LNCaP clone FGC (cell line): ENCODE results near the gene KDM6A.
"Not testable (repeated sequence)": the region's sequence is repeated elsewhere in the genome, so short reads cannot be mapped to it uniquely, and the experiment has no call there.

Source experiments
- DNase-seq: peaks from one replicate; pipeline ENCODE4 v3.0.0-alpha.2; 2011; ENCODE audit warnings: low read depth
- H3K4me3 ChIP-seq: 2 replicates; pipeline ENCODE4 v1.5.1; 2011; ENCODE audit warnings: mild to moderate bottlenecking, low read depth, low read length, control low read depth
- TF ChIP-seq, protein P1 (sequence below): IDR thresholded peaks from 2 replicates; pipeline ENCODE4 v1.5.1; 2012; ENCODE audit warnings: mild to moderate bottlenecking; ENCODE audit not compliant: control insufficient read depth, insufficient read depth; ENCODE audit errors: extremely low read depth

The KDM6A gene

DNA sequence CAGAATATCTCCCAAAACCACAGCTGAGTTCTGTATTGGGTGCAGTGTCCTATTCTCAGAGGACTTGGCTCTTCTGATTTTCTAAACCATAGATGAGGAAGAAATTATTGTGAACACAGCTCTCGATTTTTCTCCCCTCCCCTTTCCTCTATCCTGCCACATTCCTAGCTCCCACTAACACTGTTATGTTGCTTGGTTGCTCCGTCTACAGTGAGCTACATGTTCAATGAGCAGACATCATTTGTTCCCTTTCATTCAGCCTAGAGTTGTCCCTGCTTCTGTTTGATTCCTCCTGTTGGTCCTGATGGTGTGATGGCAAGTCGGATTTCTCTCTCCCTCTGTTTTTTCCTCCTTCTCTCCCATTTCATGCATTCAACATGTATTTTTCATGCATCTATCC lies 261.8 kb downstream of the KDM6A start:
- TF ChIP-seq, protein P1, sequence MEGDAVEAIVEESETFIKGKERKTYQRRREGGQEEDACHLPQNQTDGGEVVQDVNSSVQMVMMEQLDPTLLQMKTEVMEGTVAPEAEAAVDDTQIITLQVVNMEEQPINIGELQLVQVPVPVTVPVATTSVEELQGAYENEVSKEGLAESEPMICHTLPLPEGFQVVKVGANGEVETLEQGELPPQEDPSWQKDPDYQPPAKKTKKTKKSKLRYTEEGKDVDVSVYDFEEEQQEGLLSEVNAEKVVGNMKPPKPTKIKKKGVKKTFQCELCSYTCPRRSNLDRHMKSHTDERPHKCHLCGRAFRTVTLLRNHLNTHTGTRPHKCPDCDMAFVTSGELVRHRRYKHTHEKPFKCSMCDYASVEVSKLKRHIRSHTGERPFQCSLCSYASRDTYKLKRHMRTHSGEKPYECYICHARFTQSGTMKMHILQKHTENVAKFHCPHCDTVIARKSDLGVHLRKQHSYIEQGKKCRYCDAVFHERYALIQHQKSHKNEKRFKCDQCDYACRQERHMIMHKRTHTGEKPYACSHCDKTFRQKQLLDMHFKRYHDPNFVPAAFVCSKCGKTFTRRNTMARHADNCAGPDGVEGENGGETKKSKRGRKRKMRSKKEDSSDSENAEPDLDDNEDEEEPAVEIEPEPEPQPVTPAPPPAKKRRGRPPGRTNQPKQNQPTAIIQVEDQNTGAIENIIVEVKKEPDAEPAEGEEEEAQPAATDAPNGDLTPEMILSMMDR: no peak
- DNase-seq: no peak
- H3K4me3 ChIP-seq: no peak overlapping the region

DNA sequence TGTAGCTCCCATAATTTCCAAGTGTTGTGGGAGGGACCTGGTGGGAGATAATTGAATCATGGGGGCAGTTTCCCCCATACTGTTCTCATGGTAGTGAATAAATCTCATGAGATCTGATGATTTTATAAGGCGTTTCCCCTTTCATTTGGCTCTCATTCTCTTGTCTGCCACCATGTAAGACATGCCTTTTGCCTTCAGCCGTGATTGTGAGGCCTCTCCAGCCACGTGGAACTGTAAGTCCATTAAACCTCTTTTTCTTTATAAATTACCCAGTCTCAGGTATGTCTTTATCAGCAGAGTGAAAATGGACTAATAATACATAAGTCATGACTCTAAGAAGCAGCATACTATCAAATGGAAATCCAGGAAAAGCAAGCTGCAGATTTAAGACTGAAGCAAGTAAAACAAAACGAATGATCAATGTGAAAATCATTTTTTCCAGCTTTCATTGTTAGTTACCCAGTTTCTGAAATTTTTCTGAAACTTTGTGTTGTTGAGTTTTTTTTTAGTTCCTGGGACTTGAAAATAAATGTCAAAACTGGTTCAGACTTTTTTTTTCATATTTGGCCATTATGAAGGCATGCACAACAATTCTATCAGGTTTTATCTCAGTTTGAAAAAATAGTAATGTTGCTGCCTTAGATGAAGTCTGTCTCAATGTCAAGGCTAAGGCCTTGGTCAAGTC lies 262.5 kb downstream of the KDM6A start:
- not testable (repeated sequence) for DNase-seq, H3K4me3 ChIP-seq

DNA sequence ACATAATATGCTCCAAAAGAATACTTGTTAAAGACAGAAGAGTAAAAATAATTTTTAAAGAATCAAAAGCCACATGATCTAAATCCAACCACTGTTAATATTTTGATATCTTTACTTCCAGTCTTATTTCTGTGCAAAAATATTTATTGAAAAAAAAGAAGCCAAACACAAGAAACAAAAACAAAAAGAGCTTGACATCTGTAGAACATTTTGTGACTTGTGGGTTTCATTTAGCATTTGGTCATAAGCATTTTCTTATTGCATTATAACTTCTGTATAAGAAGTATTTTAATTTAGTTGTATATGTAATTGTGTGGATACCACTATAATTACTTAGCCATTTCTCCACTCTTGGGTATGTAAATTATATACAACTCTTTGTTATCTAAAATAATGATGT lies 264.5 kb downstream of the KDM6A start:
- TF ChIP-seq, protein P1: no peak
- DNase-seq: no peak
- H3K4me3 ChIP-seq: no peak overlapping the region

DNA sequence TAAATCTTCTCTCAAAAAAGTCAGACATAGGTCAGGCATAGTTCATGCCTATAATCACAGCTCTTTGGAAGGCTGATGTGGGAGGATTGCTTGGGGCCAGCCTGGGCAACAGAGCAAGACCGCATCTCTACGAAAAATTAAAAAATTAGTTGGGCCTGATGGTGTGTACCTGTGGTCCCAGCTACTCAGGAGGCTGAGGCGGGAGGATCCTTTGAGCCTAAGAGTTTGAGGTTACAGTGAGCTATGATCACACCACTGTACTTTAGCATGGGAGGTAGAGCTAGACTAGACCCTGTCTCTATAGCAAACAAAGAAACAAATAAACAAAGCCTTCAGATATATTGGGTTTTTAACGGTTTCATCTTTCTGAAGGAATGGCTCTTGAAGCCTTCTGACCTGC lies 265.5 kb downstream of the KDM6A start:
- no peak overlapping the region for H3K4me3 ChIP-seq
- TF ChIP-seq, protein P1: no peak
- no peak for DNase-seq

DNA sequence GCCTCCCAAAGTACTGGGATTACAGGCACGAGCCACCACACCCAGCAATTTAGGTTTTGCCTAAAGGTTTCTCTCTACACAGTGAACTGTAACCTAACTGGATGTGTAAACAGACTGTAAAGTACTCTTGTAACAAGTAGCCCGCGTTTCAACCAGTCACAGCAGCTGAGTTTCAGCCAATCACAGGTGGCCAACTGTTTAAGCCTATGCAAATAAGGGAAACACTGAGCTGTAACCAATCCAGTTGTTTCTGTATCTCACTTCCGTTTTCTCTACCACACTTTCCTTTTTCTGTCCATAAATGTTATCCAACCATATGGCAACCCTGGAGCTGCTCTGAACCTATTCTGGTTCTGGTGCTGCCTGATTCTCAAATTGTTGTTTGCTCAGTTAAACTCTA lies 267.8 kb downstream of the KDM6A start:
- no peak overlapping the region for H3K4me3 ChIP-seq
- DNase-seq: no peak
- TF ChIP-seq, protein P1: no peak

DNA sequence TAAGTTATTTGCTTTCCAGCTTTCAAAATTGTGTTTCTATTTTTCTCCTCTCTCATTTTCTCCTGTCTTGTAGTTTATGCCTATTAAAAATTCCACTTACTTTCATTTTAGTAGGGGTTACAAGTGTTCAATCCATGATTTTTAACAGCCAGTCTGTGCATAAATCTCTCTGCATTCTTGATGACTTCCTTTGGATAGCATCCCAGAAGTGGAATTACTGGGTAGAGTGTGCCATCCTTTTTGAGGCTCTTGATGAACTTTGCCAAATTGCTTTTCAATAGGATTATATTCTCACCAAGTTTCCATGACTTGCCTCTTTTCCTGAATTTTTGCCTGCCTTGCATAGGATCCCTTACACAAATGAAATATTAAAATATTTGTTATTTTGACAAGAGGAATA lies 269.2 kb downstream of the KDM6A start:
- H3K4me3 ChIP-seq: no peak overlapping the region
- no peak for DNase-seq
- TF ChIP-seq, protein P1: no peak

DNA sequence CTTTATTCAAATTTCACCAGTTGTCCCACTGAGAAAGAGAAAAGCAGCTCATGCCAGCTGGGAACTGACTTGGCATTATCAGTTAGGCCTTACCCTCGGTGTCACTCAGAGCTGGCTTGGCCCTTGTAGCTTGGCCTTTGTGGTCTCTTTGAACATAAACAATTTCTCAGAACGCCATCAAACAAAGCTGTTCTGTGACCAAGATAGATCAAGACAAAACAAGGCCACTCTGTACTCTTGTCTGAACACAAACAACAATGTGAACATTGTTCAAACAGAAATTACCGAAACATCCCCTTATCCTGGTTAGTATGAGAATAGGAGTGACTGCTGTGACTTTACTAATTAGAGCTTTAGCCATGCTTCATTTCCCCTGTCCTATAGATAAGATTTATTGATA lies 270.5 kb downstream of the KDM6A start:
- TF ChIP-seq, protein P1: no peak
- DNase-seq: no peak
- no peak overlapping the region for H3K4me3 ChIP-seq
